ENCODE data around the gene BCAS1.
"Not testable (repeated sequence)": the region's sequence is repeated elsewhere in the genome, so short reads cannot be mapped to it uniquely, and the experiment has no call there.

DNA sequence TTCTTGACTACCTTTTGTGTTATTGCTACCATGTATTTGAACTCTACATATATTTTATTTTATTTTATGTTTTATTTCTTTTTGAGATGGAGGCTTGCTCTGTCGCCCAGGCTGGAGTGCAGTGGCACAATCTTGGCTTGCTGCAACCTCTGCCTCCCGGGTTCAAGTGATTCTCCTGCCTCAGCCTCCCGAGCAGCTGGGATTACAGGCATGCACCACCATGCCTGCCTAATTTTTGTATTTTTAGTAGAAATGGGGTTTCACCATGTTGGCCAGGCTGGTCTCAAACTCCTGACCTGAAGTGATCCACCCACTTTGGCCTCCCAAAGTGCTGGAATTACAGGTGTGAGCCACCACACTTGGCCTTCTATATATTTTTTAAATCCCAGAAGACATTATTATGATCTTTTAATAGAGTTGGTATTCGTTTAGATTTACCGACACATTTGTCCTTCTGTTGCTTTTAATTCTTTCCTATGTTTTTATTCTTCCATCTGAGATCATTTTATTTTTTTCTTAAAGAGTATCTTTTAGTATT lies 137.7 kb downstream of the BCAS1 start:
- TF ChIP-seq, protein P1, sequence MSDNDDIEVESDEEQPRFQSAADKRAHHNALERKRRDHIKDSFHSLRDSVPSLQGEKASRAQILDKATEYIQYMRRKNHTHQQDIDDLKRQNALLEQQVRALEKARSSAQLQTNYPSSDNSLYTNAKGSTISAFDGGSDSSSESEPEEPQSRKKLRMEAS (IDR thresholded peaks at IDR 0.05; ENCODE audit: low read depth, low read length): not testable (repeated sequence)
- TF ChIP-seq, protein P2, sequence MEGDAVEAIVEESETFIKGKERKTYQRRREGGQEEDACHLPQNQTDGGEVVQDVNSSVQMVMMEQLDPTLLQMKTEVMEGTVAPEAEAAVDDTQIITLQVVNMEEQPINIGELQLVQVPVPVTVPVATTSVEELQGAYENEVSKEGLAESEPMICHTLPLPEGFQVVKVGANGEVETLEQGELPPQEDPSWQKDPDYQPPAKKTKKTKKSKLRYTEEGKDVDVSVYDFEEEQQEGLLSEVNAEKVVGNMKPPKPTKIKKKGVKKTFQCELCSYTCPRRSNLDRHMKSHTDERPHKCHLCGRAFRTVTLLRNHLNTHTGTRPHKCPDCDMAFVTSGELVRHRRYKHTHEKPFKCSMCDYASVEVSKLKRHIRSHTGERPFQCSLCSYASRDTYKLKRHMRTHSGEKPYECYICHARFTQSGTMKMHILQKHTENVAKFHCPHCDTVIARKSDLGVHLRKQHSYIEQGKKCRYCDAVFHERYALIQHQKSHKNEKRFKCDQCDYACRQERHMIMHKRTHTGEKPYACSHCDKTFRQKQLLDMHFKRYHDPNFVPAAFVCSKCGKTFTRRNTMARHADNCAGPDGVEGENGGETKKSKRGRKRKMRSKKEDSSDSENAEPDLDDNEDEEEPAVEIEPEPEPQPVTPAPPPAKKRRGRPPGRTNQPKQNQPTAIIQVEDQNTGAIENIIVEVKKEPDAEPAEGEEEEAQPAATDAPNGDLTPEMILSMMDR (IDR thresholded peaks at IDR 0.05; ENCODE audit: low read depth, low read length): not testable (repeated sequence)
- TF ChIP-seq POLR2A (IDR thresholded peaks at IDR 0.05; ENCODE audit: extremely low read depth, insufficient read length); MYC (IDR thresholded peaks at IDR 0.05; ENCODE audit: low read depth, low read length): not testable (repeated sequence)

All from NB4 (cell line).